ENCODE data around the gene CLOCK. TPM values are rescaled to one million over a fixed set of nuclear protein-coding genes. Genes with fewer than 3 reads are reported as not detected.

CLOCK gene
- total RNA-seq, 1 donor from 2014 or later = 29.6 TPM

DNA sequence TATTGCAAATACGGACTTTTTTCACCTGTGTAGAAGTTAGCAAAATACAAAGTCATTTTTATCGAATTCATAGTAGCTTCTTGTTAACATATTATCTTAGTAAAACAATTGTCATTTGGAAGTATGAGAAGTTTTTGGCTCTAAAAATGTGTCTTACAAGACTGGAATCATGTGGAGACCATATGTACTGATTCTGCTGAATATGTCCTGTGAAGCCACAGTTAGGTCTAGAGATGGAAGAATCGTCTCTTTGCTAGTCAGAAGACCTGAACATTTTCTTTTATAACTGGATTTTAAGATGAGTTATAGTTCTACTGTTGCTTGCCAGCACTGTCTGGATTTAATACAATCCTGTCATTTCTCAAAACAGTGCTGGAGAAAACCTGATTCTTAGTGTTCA is 121.9 kb downstream of the CLOCK start:
- H3K9me3 Mint-ChIP-seq (ENCODE audit: unreplicated experiment) = no peaks in the 10 kb centered on the region
- DNase-seq (ENCODE audit: low spot score) = no peak
- no peak overlapping the region for H3K4me3 Mint-ChIP-seq (ENCODE audit: unreplicated experiment)
- TF ChIP-seq, protein P1, sequence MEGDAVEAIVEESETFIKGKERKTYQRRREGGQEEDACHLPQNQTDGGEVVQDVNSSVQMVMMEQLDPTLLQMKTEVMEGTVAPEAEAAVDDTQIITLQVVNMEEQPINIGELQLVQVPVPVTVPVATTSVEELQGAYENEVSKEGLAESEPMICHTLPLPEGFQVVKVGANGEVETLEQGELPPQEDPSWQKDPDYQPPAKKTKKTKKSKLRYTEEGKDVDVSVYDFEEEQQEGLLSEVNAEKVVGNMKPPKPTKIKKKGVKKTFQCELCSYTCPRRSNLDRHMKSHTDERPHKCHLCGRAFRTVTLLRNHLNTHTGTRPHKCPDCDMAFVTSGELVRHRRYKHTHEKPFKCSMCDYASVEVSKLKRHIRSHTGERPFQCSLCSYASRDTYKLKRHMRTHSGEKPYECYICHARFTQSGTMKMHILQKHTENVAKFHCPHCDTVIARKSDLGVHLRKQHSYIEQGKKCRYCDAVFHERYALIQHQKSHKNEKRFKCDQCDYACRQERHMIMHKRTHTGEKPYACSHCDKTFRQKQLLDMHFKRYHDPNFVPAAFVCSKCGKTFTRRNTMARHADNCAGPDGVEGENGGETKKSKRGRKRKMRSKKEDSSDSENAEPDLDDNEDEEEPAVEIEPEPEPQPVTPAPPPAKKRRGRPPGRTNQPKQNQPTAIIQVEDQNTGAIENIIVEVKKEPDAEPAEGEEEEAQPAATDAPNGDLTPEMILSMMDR (IDR thresholded peaks at IDR 0.05; ENCODE audit: unreplicated experiment) = no peak
- H3K4me1 Mint-ChIP-seq (ENCODE audit: unreplicated experiment) = peaks cover 10% of the 10 kb centered on the region
- no peak overlapping the region for H3K27ac Mint-ChIP-seq (ENCODE audit: unreplicated experiment)
- H3K27me3 Mint-ChIP-seq (ENCODE audit: unreplicated experiment) = no peaks in the 10 kb centered on the region
- H3K36me3 Mint-ChIP-seq (ENCODE audit: low read depth, unreplicated experiment) = peaks cover 45% of the 10 kb centered on the region

DNA sequence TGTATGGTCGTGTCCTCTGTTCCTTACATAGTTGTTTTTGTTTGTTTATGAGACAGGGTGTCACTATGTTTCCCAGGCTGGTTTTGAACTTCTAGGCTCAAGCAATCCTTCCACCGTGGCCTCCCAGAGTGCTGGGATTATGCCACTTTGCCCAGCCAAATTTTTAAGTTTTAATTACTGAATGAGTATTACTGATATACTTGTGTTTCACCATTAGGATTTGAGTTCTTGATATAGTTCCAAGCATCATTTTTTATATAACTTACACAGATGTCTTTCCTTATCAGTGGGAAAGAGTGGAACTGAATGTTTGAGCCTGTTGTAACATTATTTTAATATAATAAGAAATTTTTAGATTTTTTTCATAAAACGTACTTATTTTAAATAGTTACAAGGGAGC is 130.5 kb downstream of the CLOCK start:
- Mint-ChIP-seq H3K27ac (ENCODE audit: unreplicated experiment) (no peak overlapping the region), H3K4me1 (ENCODE audit: unreplicated experiment) (no peaks in the 10 kb centered on the region), H3K9me3 (ENCODE audit: unreplicated experiment) (no peaks in the 10 kb centered on the region), H3K4me3 (ENCODE audit: unreplicated experiment) (no peak overlapping the region), H3K27me3 (ENCODE audit: unreplicated experiment) (peaks cover 2% of the 10 kb centered on the region), H3K36me3 (ENCODE audit: low read depth, unreplicated experiment) (peaks cover 23% of the 10 kb centered on the region)
- no peak for DNase-seq (ENCODE audit: low spot score)
- TF ChIP-seq, protein P1 (IDR thresholded peaks at IDR 0.05; ENCODE audit: unreplicated experiment) = no peak

DNA sequence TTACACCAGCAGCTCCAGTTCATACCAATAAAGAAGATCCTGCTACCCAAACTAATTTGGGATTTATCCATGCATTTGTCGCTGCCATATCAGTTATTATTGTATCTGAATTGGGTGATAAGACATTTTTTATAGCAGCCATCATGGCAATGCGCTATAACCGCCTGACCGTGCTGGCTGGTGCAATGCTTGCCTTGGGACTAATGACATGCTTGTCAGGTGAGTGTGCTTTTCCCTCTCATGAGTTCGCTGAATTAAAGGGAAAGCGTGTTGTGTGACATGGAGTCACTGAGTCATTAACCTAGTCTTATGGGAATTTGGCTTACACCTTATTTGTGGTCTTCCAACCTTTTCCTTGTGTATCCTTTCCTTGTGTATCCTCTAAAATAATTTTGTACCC is 135.1 kb downstream of the CLOCK start:
- no peak overlapping the region for H3K4me3 Mint-ChIP-seq (ENCODE audit: unreplicated experiment)
- H3K36me3 Mint-ChIP-seq (ENCODE audit: low read depth, unreplicated experiment) = peaks cover 9% of the 10 kb centered on the region
- DNase-seq (ENCODE audit: low spot score) = no peak
- H3K9me3 Mint-ChIP-seq (ENCODE audit: unreplicated experiment) = no peaks in the 10 kb centered on the region
- H3K27me3 Mint-ChIP-seq (ENCODE audit: unreplicated experiment) = no peaks in the 10 kb centered on the region
- no peak overlapping the region for H3K27ac Mint-ChIP-seq (ENCODE audit: unreplicated experiment)
- TF ChIP-seq, protein P1 (IDR thresholded peaks at IDR 0.05; ENCODE audit: unreplicated experiment) = no peak
- peaks cover 11% of the 10 kb centered on the region for H3K4me1 Mint-ChIP-seq (ENCODE audit: unreplicated experiment)

DNA sequence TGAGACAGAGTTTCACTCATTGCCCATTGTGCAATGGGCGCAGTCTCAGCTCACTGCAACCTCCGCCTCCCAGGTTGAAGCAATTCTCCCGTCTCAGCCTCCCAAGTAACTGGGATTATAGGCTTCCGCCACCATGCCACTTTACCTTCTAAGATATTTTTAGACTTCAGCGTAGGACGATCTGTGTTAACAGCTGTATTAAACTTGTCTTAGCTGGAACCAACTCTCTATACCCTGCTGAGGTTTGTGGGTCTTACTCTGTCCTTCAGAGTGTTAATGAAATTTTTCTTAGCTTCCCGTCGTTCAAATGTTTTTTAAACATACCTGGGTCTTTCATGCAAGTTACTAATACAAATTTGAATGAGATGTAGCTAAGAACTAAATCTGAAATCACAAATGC is 136.3 kb downstream of the CLOCK start:
- TF ChIP-seq, protein P1 (IDR thresholded peaks at IDR 0.05; ENCODE audit: unreplicated experiment) = no peak
- Mint-ChIP-seq H3K36me3 (ENCODE audit: low read depth, unreplicated experiment) (peaks cover 12% of the 10 kb centered on the region), H3K4me1 (ENCODE audit: unreplicated experiment) (peaks cover 20% of the 10 kb centered on the region), H3K4me3 (ENCODE audit: unreplicated experiment) (no peak overlapping the region), H3K27ac (ENCODE audit: unreplicated experiment) (peak overlapping the region; percentile 24), H3K9me3 (ENCODE audit: unreplicated experiment) (no peaks in the 10 kb centered on the region), H3K27me3 (ENCODE audit: unreplicated experiment) (no peaks in the 10 kb centered on the region)
- DNase-seq (ENCODE audit: low spot score) = no peak

DNA sequence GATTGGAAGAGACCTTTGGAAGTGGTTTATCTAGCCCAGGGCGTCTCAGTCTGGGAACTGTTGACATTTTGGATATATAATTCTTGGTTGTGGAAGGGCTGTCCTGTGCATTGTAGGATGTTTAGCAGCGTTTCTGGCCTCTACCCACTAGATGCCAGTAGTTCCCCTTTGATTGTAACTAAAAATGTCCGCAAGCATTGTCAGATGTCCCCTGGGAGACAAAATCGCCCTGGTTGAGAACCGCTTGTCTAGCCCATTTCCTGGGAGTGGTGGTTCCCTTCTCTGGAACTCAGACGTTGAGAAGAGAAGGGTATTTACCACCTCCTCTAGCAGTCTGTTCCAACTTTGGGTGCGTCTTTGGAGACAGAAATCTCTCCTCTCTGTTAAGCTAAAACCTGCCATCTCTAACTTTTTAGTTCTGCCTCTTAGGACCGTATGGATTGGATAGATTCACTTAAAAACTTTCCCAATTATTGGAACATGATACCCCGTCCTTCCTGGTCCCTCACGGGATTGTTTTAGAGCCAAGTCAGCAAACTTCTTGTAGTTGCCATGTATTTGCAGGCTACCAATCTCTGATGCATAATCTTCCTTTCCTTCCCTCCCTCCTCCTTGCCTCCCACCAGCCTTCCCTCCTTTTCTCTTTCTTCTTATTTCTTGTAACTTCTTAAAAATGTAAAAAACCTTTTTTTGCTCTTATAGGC is 137.1 kb downstream of the CLOCK start:
- H3K4me3 Mint-ChIP-seq (ENCODE audit: unreplicated experiment) = no peak overlapping the region
- H3K9me3 Mint-ChIP-seq (ENCODE audit: unreplicated experiment) = no peaks in the 10 kb centered on the region
- TF ChIP-seq, protein P1 (IDR thresholded peaks at IDR 0.05; ENCODE audit: unreplicated experiment) = no peak
- DNase-seq (ENCODE audit: low spot score) = no peak
- H3K4me1 Mint-ChIP-seq (ENCODE audit: unreplicated experiment) = peaks cover 27% of the 10 kb centered on the region
- peaks cover 15% of the 10 kb centered on the region for H3K36me3 Mint-ChIP-seq (ENCODE audit: low read depth, unreplicated experiment)
- H3K27me3 Mint-ChIP-seq (ENCODE audit: unreplicated experiment) = no peaks in the 10 kb centered on the region
- H3K27ac Mint-ChIP-seq (ENCODE audit: unreplicated experiment) = no peak overlapping the region
